ENCODE measurements around the gene TRIM59. TPM values are rescaled to one million over a fixed set of nuclear protein-coding genes. Genes with fewer than 3 reads are reported as not detected.

Gene TRIM59
- total and polyA plus RNA-seq, 9 of the 15 experiments (the other 6 are each of a cell fraction or from before 2014, with no cell fraction given) = 16.8 to 101 (median 34.8) TPM

- TF ChIP-seq HMBOX1 (IDR thresholded peaks at IDR 0.05) = no peak
- no peak for TF ChIP-seq LARP7 (IDR thresholded peaks at IDR 0.05)
- TF ChIP-seq KDM1A (IDR thresholded peaks at IDR 0.05) = peak; percentile 78 to 82
- TF ChIP-seq TBL1XR1 (IDR thresholded peaks at IDR 0.05; ENCODE audit: low read length in 2 of 2) = no peak
- TF ChIP-seq ZNF3 (CRISPR knock-in tag; IDR thresholded peaks at IDR 0.05) = no peak
- no peak for TF ChIP-seq HMGXB4 (CRISPR knock-in tag; IDR thresholded peaks at IDR 0.05)
- TF ChIP-seq EP400 (IDR thresholded peaks at IDR 0.05) = no peak
- no peak for TF ChIP-seq PTBP1 (IDR thresholded peaks at IDR 0.05; ENCODE audit: low read depth, low read length)
- 0 out of 4 replicates have a peak, but pooled peaks of 1 of the 2 experiments have one; percentile 9 for TF ChIP-seq NONO (IDR thresholded peaks at IDR 0.05; ENCODE audit: low read depth in 2 of 2, low read length in 1 of 2)
- TF ChIP-seq STAG1 (CRISPR knock-in tag; IDR thresholded peaks at IDR 0.05; ENCODE audit: borderline replicate concordance) = no peak
- no peak; the same call in 1 of the 2 replicates for TF ChIP-seq ZBED1 (IDR thresholded peaks at IDR 0.05)
- TF ChIP-seq ZNF316 (IDR thresholded peaks at IDR 0.05) = no peak
- TF ChIP-seq MLLT1 (IDR thresholded peaks at IDR 0.05) = peak; percentile 90 to 92; a peak in 3 of 4 replicates
- peak; percentile 50; the same call in 1 of the 2 replicates for TF ChIP-seq ERF (CRISPR knock-in tag; IDR thresholded peaks at IDR 0.05)
- TF ChIP-seq THRB (CRISPR knock-in tag; conservative IDR thresholded peaks at IDR 0.05) = peak; percentile 74; the same call in 1 of the 2 replicates
- TF ChIP-seq TCFL5 (CRISPR knock-in tag; conservative IDR thresholded peaks at IDR 0.05) = no peak
- TF ChIP-seq KAT7 (CRISPR knock-in tag; IDR thresholded peaks at IDR 0.05; ENCODE audit: borderline replicate concordance) = 0 out of 2 replicates have a peak, but pooled peaks have one; percentile 1
- TF ChIP-seq NFATC3 (IDR thresholded peaks at IDR 0.05) = no peak
- no peak for TF ChIP-seq RNF219 (CRISPR knock-in tag; IDR thresholded peaks at IDR 0.05)
- TF ChIP-seq ZNF253 (CRISPR knock-in tag; conservative IDR thresholded peaks at IDR 0.05) = no peak
Observed at GRCh38 chr3:160448845-160449635, 546 bp downstream of the TRIM59 start (continued).
